ENCODE results near the gene AIF1.

Gene AIF1

GRCh38 chr6:31658158-31658688, 43.2 kb downstream of the AIF1 start:
- Histone ChIP-seq H3K9ac (ENCODE audit: low read depth in 1 of 2, low read length in 2 of 2) (no peak overlapping the region), H3K36me3 (ENCODE audit: control insufficient read depth in 2 of 2, insufficient read depth in 2 of 2, low read length in 2 of 2) (peaks cover under 1 to 39% of the 10 kb centered on the region in 2 donors), H3K4me3 (ENCODE audit: low read length in 2 of 2) (no peak overlapping the region), H3K9me3 (ENCODE audit: control insufficient read depth in 2 of 2, low read length in 2 of 2) (no peaks in the 10 kb centered on the region), H3K27ac (ENCODE audit: low read depth in 2 of 2, low read length in 2 of 2) (no peak overlapping the region), H3K27me3 (ENCODE audit: control insufficient read depth in 2 of 2, insufficient read depth in 2 of 2, low read length in 2 of 2) (no peaks in the 10 kb centered on the region), H3K4me1 (ENCODE audit: control insufficient read depth in 2 of 2, insufficient read depth in 2 of 2, low read length in 2 of 2) (peaks cover 33 to 36% of the 10 kb centered on the region in 2 donors)

- Histone ChIP-seq H3K9me3 (ENCODE audit: control insufficient read depth in 2 of 2, low read length in 2 of 2) (no peaks in the 10 kb centered on the region), H3K4me3 (ENCODE audit: low read length in 2 of 2) (peak overlapping the region; percentile 97 to 98), H3K27ac (ENCODE audit: low read depth in 2 of 2, low read length in 2 of 2) (peak overlapping the region in 1 of 2 donors; percentile 92), H3K36me3 (ENCODE audit: control insufficient read depth in 2 of 2, insufficient read depth in 2 of 2, low read length in 2 of 2) (peaks cover 3 to 41% of the 10 kb centered on the region in 2 donors), H3K4me1 (ENCODE audit: control insufficient read depth in 2 of 2, insufficient read depth in 2 of 2, low read length in 2 of 2) (peaks cover 36 to 39% of the 10 kb centered on the region in 2 donors), H3K9ac (ENCODE audit: low read depth in 1 of 2, low read length in 2 of 2) (peak overlapping the region; percentile 80 to 96), H3K27me3 (ENCODE audit: control insufficient read depth in 2 of 2, insufficient read depth in 2 of 2, low read length in 2 of 2) (no peaks in the 10 kb centered on the region)
These were observed 44.1 kb downstream of the AIF1 start for GRCh38 chr6:31658983-31659648.

GRCh38 chr6:31659649-31660380, 44.8 kb downstream of the AIF1 start:
- Histone ChIP-seq H3K9ac (ENCODE audit: low read depth in 1 of 2, low read length in 2 of 2) (peak overlapping the region; percentile 80 to 96), H3K27me3 (ENCODE audit: control insufficient read depth in 2 of 2, insufficient read depth in 2 of 2, low read length in 2 of 2) (no peaks in the 10 kb centered on the region), H3K27ac (ENCODE audit: low read depth in 2 of 2, low read length in 2 of 2) (peak overlapping the region; percentile 81 to 92), H3K9me3 (ENCODE audit: control insufficient read depth in 2 of 2, low read length in 2 of 2) (no peaks in the 10 kb centered on the region), H3K4me3 (ENCODE audit: low read length in 2 of 2) (peak overlapping the region; percentile 97 to 98), H3K36me3 (ENCODE audit: control insufficient read depth in 2 of 2, insufficient read depth in 2 of 2, low read length in 2 of 2) (peaks cover 3 to 41% of the 10 kb centered on the region in 2 donors), H3K4me1 (ENCODE audit: control insufficient read depth in 2 of 2, insufficient read depth in 2 of 2, low read length in 2 of 2) (peaks cover 39 to 44% of the 10 kb centered on the region in 2 donors)

- Histone ChIP-seq H3K27me3 (ENCODE audit: control insufficient read depth in 2 of 2, insufficient read depth in 2 of 2, low read length in 2 of 2) (no peaks in the 10 kb centered on the region), H3K4me3 (ENCODE audit: low read length in 2 of 2) (peak within 1 kb of the TSS; percentile 97 to 98), H3K36me3 (ENCODE audit: control insufficient read depth in 2 of 2, insufficient read depth in 2 of 2, low read length in 2 of 2) (peaks cover 3 to 41% of the 10 kb centered on the region in 2 donors), H3K9ac (ENCODE audit: low read depth in 1 of 2, low read length in 2 of 2) (peak within 1 kb of the TSS; percentile 80 to 96), H3K4me1 (ENCODE audit: control insufficient read depth in 2 of 2, insufficient read depth in 2 of 2, low read length in 2 of 2) (peaks cover 36 to 43% of the 10 kb centered on the region in 2 donors), H3K9me3 (ENCODE audit: control insufficient read depth in 2 of 2, low read length in 2 of 2) (no peaks in the 10 kb centered on the region), H3K27ac (ENCODE audit: low read depth in 2 of 2, low read length in 2 of 2) (peak within 1 kb of the TSS; percentile 81 to 92)
These were observed 45.6 kb downstream of the AIF1 start, which contains the start of gene C6orf47 for GRCh38 chr6:31660381-31661261. C6orf47 (minus strand) TSS chr6:31660778; CDS start chr6:31659947, 831 bp downstream.

- H3K27me3 ChIP-seq (ENCODE audit: control insufficient read depth in 2 of 2, insufficient read depth in 2 of 2, low read length in 2 of 2) = no peaks in the 10 kb centered on the region
- H3K36me3 ChIP-seq (ENCODE audit: control insufficient read depth in 2 of 2, insufficient read depth in 2 of 2, low read length in 2 of 2) = peaks cover 3 to 33% of the 10 kb centered on the region in 2 donors
- peak overlapping the region; percentile 81 to 92 for H3K27ac ChIP-seq (ENCODE audit: low read depth in 2 of 2, low read length in 2 of 2)
- peak overlapping the region; percentile 97 to 98 for H3K4me3 ChIP-seq (ENCODE audit: low read length in 2 of 2)
- peaks cover 32 to 42% of the 10 kb centered on the region in 2 donors for H3K4me1 ChIP-seq (ENCODE audit: control insufficient read depth in 2 of 2, insufficient read depth in 2 of 2, low read length in 2 of 2)
- peak overlapping the region; percentile 70 to 80 for H3K9ac ChIP-seq (ENCODE audit: low read depth in 1 of 2, low read length in 2 of 2)
- H3K9me3 ChIP-seq (ENCODE audit: control insufficient read depth in 2 of 2, low read length in 2 of 2) = no peaks in the 10 kb centered on the region
These were observed 46.5 kb downstream of the AIF1 start for GRCh38 chr6:31661262-31662123.

- Histone ChIP-seq H3K9ac (ENCODE audit: low read depth in 1 of 2, low read length in 2 of 2) (no peak overlapping the region), H3K4me1 (ENCODE audit: control insufficient read depth in 2 of 2, insufficient read depth in 2 of 2, low read length in 2 of 2) (peaks cover 38 to 47% of the 10 kb centered on the region in 2 donors), H3K27ac (ENCODE audit: low read depth in 2 of 2, low read length in 2 of 2) (peak overlapping the region in 1 of 2 donors; percentile 23)
These were observed 47.2 kb downstream of the AIF1 start for GRCh38 chr6:31662124-31662723.

GRCh38 chr6:31663126-31663960, 48.3 kb downstream of the AIF1 start:
- Histone ChIP-seq H3K27me3 (ENCODE audit: control insufficient read depth in 2 of 2, insufficient read depth in 2 of 2, low read length in 2 of 2) (no peaks in the 10 kb centered on the region), H3K36me3 (ENCODE audit: control insufficient read depth in 2 of 2, insufficient read depth in 2 of 2, low read length in 2 of 2) (peaks cover 13 to 30% of the 10 kb centered on the region in 2 donors)

More at GRCh38 chr6:31662124-31662723, 47.2 kb downstream of the AIF1 start:
- Histone ChIP-seq H3K4me3 (ENCODE audit: low read length in 2 of 2) (no peak overlapping the region), H3K36me3 (ENCODE audit: control insufficient read depth in 2 of 2, insufficient read depth in 2 of 2, low read length in 2 of 2) (peaks cover 3 to 29% of the 10 kb centered on the region in 2 donors), H3K9me3 (ENCODE audit: control insufficient read depth in 2 of 2, low read length in 2 of 2) (no peaks in the 10 kb centered on the region), H3K27me3 (ENCODE audit: control insufficient read depth in 2 of 2, insufficient read depth in 2 of 2, low read length in 2 of 2) (no peaks in the 10 kb centered on the region)

GRCh38 chr6:31663961-31664789, 49.1 kb downstream of the AIF1 start:
- peaks cover 21 to 36% of the 10 kb centered on the region in 2 donors for H3K36me3 ChIP-seq (ENCODE audit: control insufficient read depth in 2 of 2, insufficient read depth in 2 of 2, low read length in 2 of 2)
- H3K4me1 ChIP-seq (ENCODE audit: control insufficient read depth in 2 of 2, insufficient read depth in 2 of 2, low read length in 2 of 2) = peaks cover 27 to 40% of the 10 kb centered on the region in 2 donors
- peak overlapping the region; percentile 95 to 98 for H3K9ac ChIP-seq (ENCODE audit: low read depth in 1 of 2, low read length in 2 of 2)
- peak overlapping the region; percentile 98 to 99 for H3K27ac ChIP-seq (ENCODE audit: low read depth in 2 of 2, low read length in 2 of 2)
- no peaks in the 10 kb centered on the region for H3K9me3 ChIP-seq (ENCODE audit: control insufficient read depth in 2 of 2, low read length in 2 of 2)
- H3K27me3 ChIP-seq (ENCODE audit: control insufficient read depth in 2 of 2, insufficient read depth in 2 of 2, low read length in 2 of 2) = no peaks in the 10 kb centered on the region
- H3K4me3 ChIP-seq (ENCODE audit: low read length in 2 of 2) = peak overlapping the region; percentile 88 to 95

More at GRCh38 chr6:31663126-31663960, 48.3 kb downstream of the AIF1 start:
- peak overlapping the region; percentile 17 to 95 for H3K9ac ChIP-seq (ENCODE audit: low read depth in 1 of 2, low read length in 2 of 2)
- H3K4me1 ChIP-seq (ENCODE audit: control insufficient read depth in 2 of 2, insufficient read depth in 2 of 2, low read length in 2 of 2) = peaks cover 35 to 47% of the 10 kb centered on the region in 2 donors
- peak overlapping the region; percentile 88 to 95 for H3K4me3 ChIP-seq (ENCODE audit: low read length in 2 of 2)
- peak overlapping the region in 1 of 2 donors; percentile 99 for H3K27ac ChIP-seq (ENCODE audit: low read depth in 2 of 2, low read length in 2 of 2)
- no peaks in the 10 kb centered on the region for H3K9me3 ChIP-seq (ENCODE audit: control insufficient read depth in 2 of 2, low read length in 2 of 2)

Measured in mucosa of rectum (tissue), 2 donors.